Keratinocyte (primary cell): ENCODE data around the gene SAMD10.

Experiments used
- CTCF ChIP-seq, 3 experiments: IDR thresholded peaks in 1 of 3; conservative IDR thresholded peaks in 1 of 3; optimal IDR thresholded peaks in 1 of 3; 2 replicates in 2 of 3; 3 replicates in 1 of 3; pipeline versions ENCODE3 to v1.5.1; 2011; ENCODE audit warnings: low read length in 3 of 3, mild to moderate bottlenecking in 3 of 3, moderate library complexity in 2 of 3, control low read depth in 1 of 3, inconsistent platforms in 1 of 3; ENCODE audit not compliant: insufficient read depth in 2 of 3; ENCODE audit errors: extremely low read depth in 1 of 3
- EZH2 ChIP-seq: IDR thresholded peaks from one replicate; pipeline ENCODE4 v1.6.1; 2012; ENCODE audit warnings: inconsistent platforms, mild to moderate bottlenecking, low read length, moderate library complexity

GRCh38 chr20:64025826-64026412 lies 46.5 kb upstream of the SAMD10 start:
- TF ChIP-seq CTCF (optimal IDR thresholded peaks at IDR 0.05 in 1 of 3, IDR thresholded peaks at IDR 0.05 in 1 of 3, conservative IDR thresholded peaks at IDR 0.05 in 1 of 3; ENCODE audit: extremely low read depth in 1 of 3, insufficient read depth in 2 of 3, low read length in 3 of 3) = no peak
- no peak for TF ChIP-seq EZH2
